Stomach (tissue), 9 donors: ENCODE data around the gene EN2. TPM values are rescaled to one million over a fixed set of nuclear protein-coding genes. Genes with fewer than 3 reads are reported as not detected.

ENCODE experiments used
- DNase-seq, 2 donors: peaks; one replicate each; pipeline versions ENCODE4 v3.0.0 to v3.0.0-alpha.2; 2013 to 2019
- H3K27ac ChIP-seq, 5 donors: fragments of 200-600 bp in 4 of 5; sonication (generic) in 4 of 5; one replicate each; pipeline ENCODE4 v1.5.1; 2013 to 2019; ENCODE audit warnings: mild to moderate bottlenecking in 1 of 5, moderate library complexity in 1 of 5
- H3K27me3 ChIP-seq, 3 donors: fragments of 200-600 bp; sonication (generic); one replicate each; pipeline ENCODE4 v1.5.1; 2017 to 2019; ENCODE audit warnings: mixed run types in 1 of 3
- H3K36me3 ChIP-seq, 4 donors: fragments of 200-600 bp; sonication (generic); 1 replicate in 3 of 4; 2 replicates in 1 of 4; pipeline ENCODE4 v1.5.1; 2016 to 2019
- H3K4me1 ChIP-seq, 4 donors: fragments of 200-600 bp; sonication (generic); one replicate each; pipeline ENCODE4 v1.5.1; 2016 to 2019
- H3K4me3 ChIP-seq, 4 donors: fragments of 200-600 bp; sonication (generic) in 3 of 4; one replicate each; pipeline ENCODE4 v1.5.1; 2016 to 2019; ENCODE audit warnings: mild to moderate bottlenecking in 1 of 4
- H3K9me3 ChIP-seq, 4 donors: fragments of 200-600 bp; sonication (generic); one replicate each; pipeline ENCODE4 v1.5.1; 2016 to 2019
- EP300 ChIP-seq: sonication (generic); formaldehyde crosslinking; IDR thresholded peaks from one replicate; pipeline ENCODE4 v1.6.1; 2017; ENCODE audit warnings: antibody characterized with exemption
- POLR2A ChIP-seq, 4 donors: fragments of 450-650 bp; IDR thresholded peaks; one replicate each; pipeline ENCODE4 v1.6.1; 2016; ENCODE audit warnings: antibody characterized with exemption in 4 of 4, control low read depth in 2 of 4, mild to moderate bottlenecking in 1 of 4, moderate library complexity in 1 of 4
- POLR2AphosphoS5 ChIP-seq, 3 donors: sonication (generic); formaldehyde crosslinking; IDR thresholded peaks; one replicate each; pipeline ENCODE4 v1.6.1; 2016; ENCODE audit warnings: antibody characterized with exemption in 3 of 3
- WGBS, 5 donors: extraction: QIAGEN DNeasy Blood & Tissue Kit in 3 of 5; methylation state at CpG; one replicate each; pipeline versions ENCODE4 v1.1.5 to v1.1.7; 2013 to 2018; 5-methylcytosine and 5-hydroxymethylcytosine counted together
- intact Hi-C: fragments of 100-400 bp; cut with DNase I; formaldehyde crosslinking; loops from one replicate; pipeline ENCODE4 v1.15.1; 2023; ENCODE audit warnings: low total_unique reads
- polyA plus RNA-seq, 3 donors: library from polyadenylated mRNA; stranded (reverse); fragments of 200-250 nt; gene quantifications; one replicate each; pipeline ENCODE4 v1.2.3, GENCODE V29; 2013
- total RNA-seq, 5 donors: library from RNA; depleted of rRNA; stranded (reverse); fragments of >200 nt; gene quantifications; one replicate each; pipeline versions ENCODE4 v1.1.0 to v1.2.3, GENCODE V29; 2014 to 2016
- TF ChIP-seq, protein P1 (sequence below), 7 experiments: fragments of 450-650 bp in 4 of 7; fragments of 200-600 bp in 3 of 7; sonication (generic) in 3 of 7; IDR thresholded peaks; one replicate each; pipeline ENCODE4 v1.5.1; 2016 to 2019; ENCODE audit warnings: antibody characterized with exemption in 7 of 7, control low read depth in 2 of 7, mild to moderate bottlenecking in 1 of 7
- donor health status: healthy with polysubstance abuse.
- donor health status: Bipolar disorder and iron deficiency.
- donor health status: healthy.

Gene EN2
- total and polyA plus RNA-seq, 8 donors = 0.03 TPM; not detected in 7

DNA sequence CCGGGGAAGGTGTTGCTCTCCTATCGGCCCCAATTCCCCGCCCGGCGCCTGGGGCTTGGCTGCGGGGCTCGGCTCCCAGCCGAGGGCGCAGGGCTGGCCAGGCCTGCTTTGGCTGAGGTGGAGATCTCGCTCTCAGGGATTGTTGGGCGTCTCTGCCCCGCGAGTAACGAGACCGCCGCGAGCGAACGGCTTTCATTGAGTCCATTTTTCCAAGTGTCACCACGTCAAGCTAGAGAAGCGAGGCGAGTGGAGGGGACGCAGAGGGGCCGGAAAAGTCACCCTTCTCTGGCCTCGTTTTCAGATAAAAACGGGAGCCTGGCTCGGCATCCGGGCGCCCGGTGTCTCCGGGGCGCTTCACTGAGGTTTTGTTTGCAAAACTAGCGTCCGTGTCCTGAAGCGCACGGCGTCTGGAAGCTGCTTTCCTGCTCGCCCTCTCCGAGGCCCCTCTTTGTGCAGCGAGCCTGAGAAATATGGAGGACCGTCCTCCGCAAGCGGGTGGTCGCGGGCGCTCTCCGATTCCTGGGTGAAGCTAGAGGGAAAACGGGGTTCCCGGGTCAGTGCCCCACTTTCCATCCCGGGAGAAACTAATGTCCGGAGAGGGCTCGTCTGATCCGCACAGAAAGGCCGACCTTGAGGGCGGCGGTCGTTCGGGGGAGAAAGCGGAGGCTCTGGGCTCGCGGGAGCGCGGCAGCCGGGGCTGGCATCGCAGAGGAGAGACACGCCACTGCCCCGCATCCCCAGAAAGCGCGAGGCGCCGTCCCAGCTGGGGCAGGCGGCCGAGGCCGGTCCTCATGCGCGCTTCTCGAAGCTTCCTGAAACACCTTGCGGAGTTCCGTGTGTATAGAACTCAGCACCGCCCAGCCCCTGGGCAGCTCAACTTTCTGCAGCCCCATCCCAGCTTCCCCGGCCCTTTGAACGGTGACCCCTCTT, 3.5 kb upstream of the EN2 start:
- H3K4me3 ChIP-seq = peak overlapping the region in 2 of 4 donors; percentile 13 to 17
- no peaks in the 10 kb centered on the region for H3K9me3 ChIP-seq
- no peaks in the 10 kb centered on the region for H3K36me3 ChIP-seq
- no peak for DNase-seq
- TF ChIP-seq POLR2AphosphoS5 (IDR thresholded peaks at IDR 0.05) = no peak
- no peak for TF ChIP-seq POLR2A (IDR thresholded peaks at IDR 0.05)
- TF ChIP-seq, protein P1, sequence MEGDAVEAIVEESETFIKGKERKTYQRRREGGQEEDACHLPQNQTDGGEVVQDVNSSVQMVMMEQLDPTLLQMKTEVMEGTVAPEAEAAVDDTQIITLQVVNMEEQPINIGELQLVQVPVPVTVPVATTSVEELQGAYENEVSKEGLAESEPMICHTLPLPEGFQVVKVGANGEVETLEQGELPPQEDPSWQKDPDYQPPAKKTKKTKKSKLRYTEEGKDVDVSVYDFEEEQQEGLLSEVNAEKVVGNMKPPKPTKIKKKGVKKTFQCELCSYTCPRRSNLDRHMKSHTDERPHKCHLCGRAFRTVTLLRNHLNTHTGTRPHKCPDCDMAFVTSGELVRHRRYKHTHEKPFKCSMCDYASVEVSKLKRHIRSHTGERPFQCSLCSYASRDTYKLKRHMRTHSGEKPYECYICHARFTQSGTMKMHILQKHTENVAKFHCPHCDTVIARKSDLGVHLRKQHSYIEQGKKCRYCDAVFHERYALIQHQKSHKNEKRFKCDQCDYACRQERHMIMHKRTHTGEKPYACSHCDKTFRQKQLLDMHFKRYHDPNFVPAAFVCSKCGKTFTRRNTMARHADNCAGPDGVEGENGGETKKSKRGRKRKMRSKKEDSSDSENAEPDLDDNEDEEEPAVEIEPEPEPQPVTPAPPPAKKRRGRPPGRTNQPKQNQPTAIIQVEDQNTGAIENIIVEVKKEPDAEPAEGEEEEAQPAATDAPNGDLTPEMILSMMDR (IDR thresholded peaks at IDR 0.05) = no peak
- no peak for TF ChIP-seq EP300
- 2 to 9% (median 4%) methylated on average over 47 to 82 of the region's 82 CpGs for WGBS, 5 donors
- intact Hi-C loops = no loop called here
- H3K27ac ChIP-seq = no peak overlapping the region
- peaks cover 73 to 97% (median 95%) of the 10 kb centered on the region in 3 donors for H3K27me3 ChIP-seq
- peaks cover 38 to 75% (median 54%) of the 10 kb centered on the region in 4 donors for H3K4me1 ChIP-seq

DNA sequence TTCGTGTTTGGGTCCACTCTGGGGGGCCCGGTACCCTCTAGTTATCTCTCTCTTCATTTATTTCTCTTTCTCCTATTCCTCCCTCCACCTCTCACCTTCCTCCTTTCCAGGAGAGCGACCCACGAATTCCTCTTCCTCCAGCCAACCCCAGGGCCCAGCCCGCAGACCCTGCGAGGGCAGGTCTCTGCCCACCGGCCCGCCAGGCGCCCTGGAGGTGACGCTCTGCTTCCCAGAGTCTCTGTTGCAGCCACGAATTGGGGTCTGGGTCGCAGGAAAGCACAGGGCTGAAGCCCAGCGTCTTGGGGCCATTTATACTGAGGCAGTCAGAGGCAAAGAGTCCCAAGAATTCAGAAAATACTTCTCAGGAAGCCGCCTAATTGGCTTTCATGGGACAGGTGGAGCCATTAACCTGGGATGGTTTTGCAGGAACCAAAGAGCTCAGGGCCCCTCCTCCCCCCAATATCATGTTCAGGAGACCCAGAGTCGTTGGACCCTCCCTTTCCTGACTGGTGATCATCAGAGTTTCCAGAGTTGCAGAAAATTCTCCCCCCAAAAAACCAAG, 2.7 kb upstream of the EN2 start:
- no peaks in the 10 kb centered on the region for H3K36me3 ChIP-seq
- no peaks in the 10 kb centered on the region for H3K9me3 ChIP-seq
- H3K4me3 ChIP-seq = no peak overlapping the region
- peaks cover 66 to 97% (median 95%) of the 10 kb centered on the region in 3 donors for H3K27me3 ChIP-seq
- DNase-seq = no peak
- H3K27ac ChIP-seq = no peak overlapping the region
- no peak for TF ChIP-seq POLR2AphosphoS5 (IDR thresholded peaks at IDR 0.05)
- TF ChIP-seq EP300 = no peak
- intact Hi-C loops = no loop called here
- H3K4me1 ChIP-seq = peaks cover 34 to 75% (median 52%) of the 10 kb centered on the region in 4 donors
- 5 to 8% (median 7%) methylated on average over 14 to 15 of the region's 15 CpGs for WGBS, 5 donors

DNA sequence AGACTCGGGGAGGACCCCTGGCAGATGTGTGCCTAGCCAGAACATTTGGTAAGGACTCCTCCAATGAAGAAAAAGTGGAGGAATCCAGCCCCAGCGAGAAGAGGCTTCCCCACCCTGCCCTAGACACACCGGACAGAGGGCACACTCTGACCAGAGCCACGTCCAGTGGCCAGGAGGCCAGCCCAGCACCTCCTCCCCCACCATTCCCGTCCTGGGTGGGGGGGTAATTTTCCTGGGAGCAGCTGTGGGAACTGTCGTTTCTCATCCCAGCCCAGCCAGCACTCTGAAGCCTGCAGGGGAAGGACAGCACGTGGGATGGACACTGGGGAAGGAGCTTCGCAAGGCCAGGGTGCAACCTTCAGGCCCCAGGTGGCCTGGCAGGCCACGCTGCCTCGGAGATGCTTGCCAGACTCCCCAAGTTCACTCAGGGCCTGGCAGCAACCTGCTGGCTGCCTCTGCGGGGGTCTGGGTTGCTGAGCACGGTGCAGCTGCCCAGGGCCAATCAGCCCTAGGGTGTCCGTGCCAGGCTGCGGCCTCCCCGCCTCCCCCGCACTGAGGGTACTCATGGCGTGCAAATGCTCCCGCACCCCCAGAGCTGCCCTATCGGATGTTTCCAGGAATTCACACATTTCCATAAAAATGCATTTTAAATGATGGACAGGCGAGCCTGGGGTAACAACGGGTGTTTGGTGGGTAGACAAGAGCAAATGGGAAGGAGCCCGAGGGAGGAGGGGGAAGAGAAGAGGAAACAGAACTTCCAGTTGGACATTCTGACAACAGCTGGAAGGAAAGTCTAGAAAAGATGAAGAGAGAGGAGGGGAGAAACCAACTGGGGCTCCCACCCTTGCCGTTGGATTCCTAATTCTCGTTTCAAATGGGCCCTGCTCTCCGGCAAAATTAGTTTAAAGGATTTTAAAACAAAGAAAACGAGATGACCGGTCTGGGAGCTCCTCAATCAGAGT, 1.9 kb upstream of the EN2 start:
- H3K27me3 ChIP-seq = peaks cover 65 to 97% (median 95%) of the 10 kb centered on the region in 3 donors
- H3K4me3 ChIP-seq = peak overlapping the region in 3 of 4 donors; percentile 47 to 59 (median 54)
- intact Hi-C loops = no loop called here
- TF ChIP-seq EP300 (no peak), POLR2AphosphoS5 (IDR thresholded peaks at IDR 0.05) (no peak)
- TF ChIP-seq, protein P1 (IDR thresholded peaks at IDR 0.05) = no peak
- H3K27ac ChIP-seq = no peak overlapping the region
- no peaks in the 10 kb centered on the region for H3K9me3 ChIP-seq
- 7 to 10% (median 8%) methylated on average over 21 to 27 of the region's 27 CpGs for WGBS, 5 donors
- no peak for DNase-seq
- H3K4me1 ChIP-seq = peaks cover 34 to 67% (median 52%) of the 10 kb centered on the region in 4 donors
- no peaks in the 10 kb centered on the region for H3K36me3 ChIP-seq

DNA sequence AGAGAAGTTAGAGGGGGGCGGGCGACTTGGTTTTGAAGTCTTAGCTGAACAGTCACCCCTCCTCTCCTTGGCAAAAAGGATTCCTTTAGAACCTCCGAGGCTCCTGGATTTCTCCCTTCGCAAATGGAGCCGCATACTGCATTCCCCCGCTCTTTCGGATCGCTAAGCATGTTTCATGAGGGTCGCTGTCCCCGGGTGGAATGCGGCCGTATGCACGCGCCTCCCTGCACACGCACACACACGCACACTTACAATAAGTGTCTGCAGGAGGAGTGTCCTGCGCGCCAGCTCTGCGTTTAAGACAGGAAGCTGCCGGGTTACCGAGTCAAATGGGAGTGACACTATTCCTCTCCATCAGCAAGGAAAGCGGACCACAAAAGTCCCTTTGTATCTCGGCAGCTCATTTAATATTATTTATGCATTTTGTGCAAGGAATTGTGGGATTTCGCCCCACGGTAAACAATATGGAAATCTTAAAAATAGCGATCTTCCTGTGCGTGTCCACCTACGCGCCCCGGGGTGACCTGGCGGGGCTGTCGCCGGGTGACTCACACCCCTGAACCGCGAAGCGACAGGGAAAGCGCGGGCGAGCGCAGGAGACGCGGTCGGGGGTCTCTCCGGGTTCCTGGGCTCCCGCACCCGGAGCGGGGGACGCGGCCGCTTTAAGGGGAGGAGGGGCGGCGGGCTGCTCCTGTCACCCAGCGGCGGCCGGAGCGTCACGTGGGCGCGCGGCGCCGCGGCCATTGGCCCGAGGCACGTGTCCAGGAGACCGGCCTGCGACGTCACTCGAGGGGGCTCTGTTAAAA, 988 bp upstream of the EN2 start:
- Histone ChIP-seq H3K9me3 (no peaks in the 10 kb centered on the region), H3K36me3 (no peaks in the 10 kb centered on the region), H3K27ac (no peak overlapping the region), H3K4me1 (peaks cover 34 to 62% (median 52%) of the 10 kb centered on the region in 4 donors), H3K27me3 (peaks cover 65 to 97% (median 95%) of the 10 kb centered on the region in 3 donors), H3K4me3 (peak overlapping the region; percentile 38 to 59 (median 50))
- DNase-seq = peak; percentile 42 to 90
- 2 to 6% (median 4%) methylated on average over 41 to 69 of the region's 69 CpGs for WGBS, 5 donors
- TF ChIP-seq, protein P1 (IDR thresholded peaks at IDR 0.05) = no peak
- no peak for TF ChIP-seq POLR2A (IDR thresholded peaks at IDR 0.05)
- TF ChIP-seq POLR2AphosphoS5 (IDR thresholded peaks at IDR 0.05) = no peak
- no peak for TF ChIP-seq EP300
- intact Hi-C loops = no loop called here
